ENCODE results near the gene TRIM3. TPM values are rescaled to one million over a fixed set of nuclear protein-coding genes. Genes with fewer than 3 reads are reported as not detected.

Gene TRIM3
- total and polyA plus RNA-seq, 2 of the 8 experiments (the other 6 are each of a cell fraction or from before 2014, with no cell fraction given): 10.7 to 14.3 TPM

- peak; percentile 66 for TF ChIP-seq KDM4A (IDR thresholded peaks at IDR 0.05; ENCODE audit: low read depth, low read length, severe bottlenecking)
- TF ChIP-seq CHD2 (IDR thresholded peaks at IDR 0.05; ENCODE audit: low read length): no peak
- peak; percentile 44 for TF ChIP-seq TBP (IDR thresholded peaks at IDR 0.05; ENCODE audit: low read depth, low read length)
- no peak for TF ChIP-seq NANOG (IDR thresholded peaks at IDR 0.05; ENCODE audit: insufficient read depth, low read depth, low read length, poor library complexity, severe bottlenecking)
- no peak for TF ChIP-seq RXRA (IDR thresholded peaks at IDR 0.05; ENCODE audit: insufficient read depth, low read depth, low read length)
- no peak for TF ChIP-seq HDAC2 (IDR thresholded peaks at IDR 0.05; ENCODE audit: borderline replicate concordance in 1 of 2, low read depth in 2 of 2, low read length in 2 of 2)
- TF ChIP-seq USF2 (IDR thresholded peaks at IDR 0.05; ENCODE audit: low read length): 0 out of 2 replicates have a peak, but pooled peaks have one; percentile 15
- no peak for TF ChIP-seq ATF3 (IDR thresholded peaks at IDR 0.05; ENCODE audit: insufficient read depth, low read depth, low read length)
- no peak for TF ChIP-seq SP2 (IDR thresholded peaks at IDR 0.05; ENCODE audit: low read length)
- no peak for TF ChIP-seq CTBP2 (IDR thresholded peaks at IDR 0.05; ENCODE audit: borderline replicate concordance, insufficient read depth, insufficient read length, low read length)
- TF ChIP-seq BCL11A (IDR thresholded peaks at IDR 0.05; ENCODE audit: low read depth in 2 of 2, low read length in 2 of 2): no peak
- no peak for TF ChIP-seq HDAC6 (IDR thresholded peaks at IDR 0.05; ENCODE audit: low read depth, low read length)
- no peak for TF ChIP-seq BACH1 (IDR thresholded peaks at IDR 0.05; ENCODE audit: low read length)
- no peak for TF ChIP-seq EZH2 (IDR thresholded peaks at IDR 0.05; ENCODE audit: low read depth, low read length, severe bottlenecking)
- TF ChIP-seq CTCF (IDR thresholded peaks at IDR 0.05; ENCODE audit: control extremely low read depth in 1 of 3, insufficient read depth in 1 of 3, low read depth in 1 of 3, low read length in 3 of 3): peak; percentile 9 to 19 (median 19); a peak in 3 of 4 replicates
- TF ChIP-seq SP1 (IDR thresholded peaks at IDR 0.05; ENCODE audit: low read depth, low read length): peak; percentile 40; the same call in 1 of the 2 replicates
- peak; percentile 58; the same call in 1 of the 2 replicates for TF ChIP-seq TAF1 (IDR thresholded peaks at IDR 0.05; ENCODE audit: low read depth, low read length)
- TF ChIP-seq EGR1 (IDR thresholded peaks at IDR 0.05; ENCODE audit: borderline replicate concordance, low read depth, low read length): no peak
These were observed at the start of gene TRIM3 (continued) for GRCh38 chr11:6473451-6474412.

Measured in H1 (cell line).